ELR (cell line): ENCODE data around the gene CENPN.

Experiments
- DNase-seq: peaks from one replicate; pipeline ENCODE4 v3.0.0-alpha.2; 2015; ENCODE audit warnings: low read depth

Gene CENPN

GRCh38 chr16:80991792-80992430, 15.1 kb upstream of the CENPN start:
- DNase-seq: no peak

DNA sequence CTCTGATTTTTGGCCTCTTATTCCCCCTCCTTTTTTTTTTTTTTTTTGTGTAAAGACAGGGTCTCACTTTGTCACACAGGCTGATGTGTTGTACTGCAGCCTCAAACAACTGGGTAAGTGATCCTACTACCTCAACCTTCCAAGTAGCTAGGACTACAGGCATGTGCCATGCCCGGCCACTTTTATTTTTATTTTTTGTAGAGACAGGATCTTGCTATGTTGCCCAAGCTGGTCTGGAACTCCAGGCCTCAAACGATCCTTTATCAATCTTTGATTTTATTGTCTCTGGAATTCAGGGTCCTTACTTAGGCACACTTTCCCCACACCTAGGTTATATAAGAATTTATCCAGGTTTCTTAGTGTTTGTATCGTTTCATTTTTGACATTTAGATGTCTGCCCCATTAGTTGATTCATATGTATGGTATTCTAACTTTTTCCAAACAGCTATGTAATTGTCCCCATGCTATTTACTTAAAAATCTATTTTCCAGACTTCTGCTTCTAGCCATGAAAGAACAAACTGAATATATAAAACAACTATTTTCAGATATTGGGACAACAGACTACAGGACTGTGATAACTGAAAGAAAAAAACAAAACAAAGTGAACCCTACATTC, 14.2 kb upstream of the CENPN start:
- DNase-seq: no peak

- peak; percentile 93 for DNase-seq
These were observed 13.7 kb upstream of the CENPN start for GRCh38 chr16:80993307-80993706.

GRCh38 chr16:80993834-80994233, 13.2 kb upstream of the CENPN start:
- DNase-seq: no peak

DNA sequence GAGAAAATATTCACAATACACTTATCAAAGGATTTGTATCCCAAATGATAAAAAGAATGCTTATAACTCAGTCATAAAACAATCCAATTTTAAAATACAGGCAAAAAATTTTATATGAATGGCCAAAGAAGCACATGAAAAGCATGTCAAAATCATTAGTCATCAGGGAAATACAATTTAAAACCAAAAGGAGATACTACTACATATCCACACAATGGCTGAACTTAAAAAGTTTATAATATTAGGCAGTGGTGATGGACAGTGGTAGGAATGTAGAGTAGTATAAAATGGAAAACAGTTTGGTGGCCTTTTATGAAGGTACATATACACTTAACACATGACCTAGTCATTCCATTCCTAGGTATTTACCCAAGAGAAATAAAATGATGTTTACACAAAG, 12.6 kb upstream of the CENPN start:
- DNase-seq: peak; percentile 65

- DNase-seq: no peak
These were observed 10.3 kb upstream of the CENPN start for GRCh38 chr16:80996688-80997138.

DNA sequence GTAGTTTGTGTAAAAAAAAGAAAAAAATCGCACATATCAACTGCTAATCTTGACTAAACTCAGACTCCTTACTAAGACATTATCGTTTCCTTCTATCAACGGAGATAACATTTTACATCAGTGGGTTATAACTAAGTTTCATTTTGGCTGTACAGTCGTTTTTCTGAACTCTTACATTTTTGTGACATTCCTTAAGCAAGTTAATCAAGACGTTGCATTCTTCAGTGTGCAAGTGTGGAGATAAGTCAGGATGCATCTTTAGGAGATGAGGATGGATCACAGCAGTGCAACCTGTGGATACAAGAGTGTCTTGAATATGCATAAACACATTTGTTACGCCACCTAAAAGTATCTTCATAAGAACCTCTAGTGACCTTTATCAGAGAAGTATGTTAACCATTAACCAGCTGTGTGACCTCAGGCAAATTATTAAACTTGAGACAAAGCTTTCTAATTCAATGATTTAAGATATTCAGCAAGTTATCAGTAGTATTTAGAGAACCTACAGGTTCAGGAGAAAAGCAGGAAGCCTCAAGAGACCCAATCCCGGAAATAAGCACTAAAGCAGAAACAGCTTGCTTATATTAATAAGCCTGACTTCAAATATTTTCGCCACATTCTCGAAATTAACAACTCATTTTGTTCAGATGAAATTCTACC, 9.7 kb upstream of the CENPN start:
- no peak for DNase-seq

DNA sequence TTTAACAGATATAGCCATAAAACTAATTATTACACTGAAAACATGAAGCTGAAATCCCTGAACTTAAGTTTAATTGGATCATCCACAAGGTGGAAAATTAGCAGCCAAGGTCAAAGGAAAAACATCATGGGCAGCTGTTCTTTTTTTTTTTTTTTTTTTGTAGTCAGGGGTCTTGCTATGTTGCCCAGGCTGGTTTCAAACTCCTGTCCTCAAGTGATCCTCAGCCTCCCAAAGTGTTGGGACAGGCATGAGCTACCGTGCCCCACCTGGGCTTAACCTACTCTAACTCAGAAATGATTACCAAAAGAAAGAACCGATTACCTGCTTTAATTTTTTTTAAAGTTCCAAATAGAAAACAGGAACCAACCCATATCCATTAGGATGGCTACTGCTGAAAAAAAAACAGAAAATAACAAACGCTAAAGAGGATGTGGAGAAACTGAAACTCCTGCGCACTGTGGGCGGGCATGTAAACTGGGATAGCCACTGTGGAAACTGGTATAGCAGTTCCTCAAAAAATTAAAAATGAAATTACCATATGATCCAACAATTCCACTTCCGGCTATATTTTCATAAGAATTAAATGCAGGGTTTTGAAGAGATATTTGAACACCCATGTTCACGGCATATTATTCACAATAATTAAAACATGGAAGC, 8.9 kb upstream of the CENPN start:
- DNase-seq: no peak

DNA sequence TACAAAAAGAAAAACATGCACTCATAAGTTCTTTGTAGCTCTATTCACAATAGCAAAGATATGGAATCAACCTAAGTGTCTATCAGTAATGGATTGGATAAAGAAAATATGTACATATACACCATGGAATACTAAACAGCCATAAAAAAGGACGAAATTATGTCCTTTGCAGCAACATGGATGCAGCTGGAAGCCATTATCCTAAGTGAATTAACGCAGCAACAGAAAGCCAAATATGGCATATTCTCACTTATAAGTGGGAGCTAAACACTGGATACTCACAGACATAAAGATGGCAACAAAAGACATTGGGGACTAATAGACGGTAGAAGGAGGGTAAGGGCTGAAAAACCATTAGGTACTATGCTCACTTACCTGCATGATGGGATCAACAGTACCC, 6.1 kb upstream of the CENPN start:
- DNase-seq: no peak

DNA sequence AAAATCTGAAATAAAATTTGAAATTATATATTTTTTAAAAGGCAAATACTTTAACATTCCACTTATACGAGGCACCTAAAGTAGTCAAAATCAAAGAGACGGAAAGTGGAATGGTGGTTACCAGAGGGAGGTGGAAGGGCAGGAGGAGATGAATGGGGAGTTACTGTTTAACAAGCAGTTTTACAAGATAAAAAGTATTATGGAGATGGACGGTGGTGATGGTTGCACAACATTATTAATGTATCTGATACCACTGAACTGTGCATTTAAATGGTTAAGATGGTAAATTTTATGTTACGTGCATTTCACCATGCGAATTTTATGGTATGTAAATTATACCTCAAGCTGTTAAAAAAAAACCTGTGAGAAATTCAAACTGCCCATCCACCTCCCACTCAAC, 5.7 kb upstream of the CENPN start:
- DNase-seq: no peak

DNA sequence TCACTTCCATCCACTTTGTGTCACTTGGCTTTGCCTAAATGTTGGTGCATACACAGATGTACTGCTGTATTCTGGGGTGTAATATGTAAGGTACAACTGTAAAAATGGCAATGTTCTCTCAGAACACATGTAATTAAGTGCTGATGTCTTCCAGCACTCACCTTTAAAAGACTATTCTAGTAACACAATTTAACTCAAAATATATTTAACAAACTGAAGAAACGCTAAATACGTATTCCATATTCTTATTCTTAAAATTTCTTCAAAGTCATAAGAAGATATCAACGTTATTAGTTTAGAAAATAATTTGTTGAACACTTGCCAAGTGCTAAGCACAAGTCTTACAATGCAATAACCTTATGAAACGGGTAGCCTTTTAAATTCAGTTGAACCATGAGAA, 4.0 kb upstream of the CENPN start:
- DNase-seq: no peak

DNA sequence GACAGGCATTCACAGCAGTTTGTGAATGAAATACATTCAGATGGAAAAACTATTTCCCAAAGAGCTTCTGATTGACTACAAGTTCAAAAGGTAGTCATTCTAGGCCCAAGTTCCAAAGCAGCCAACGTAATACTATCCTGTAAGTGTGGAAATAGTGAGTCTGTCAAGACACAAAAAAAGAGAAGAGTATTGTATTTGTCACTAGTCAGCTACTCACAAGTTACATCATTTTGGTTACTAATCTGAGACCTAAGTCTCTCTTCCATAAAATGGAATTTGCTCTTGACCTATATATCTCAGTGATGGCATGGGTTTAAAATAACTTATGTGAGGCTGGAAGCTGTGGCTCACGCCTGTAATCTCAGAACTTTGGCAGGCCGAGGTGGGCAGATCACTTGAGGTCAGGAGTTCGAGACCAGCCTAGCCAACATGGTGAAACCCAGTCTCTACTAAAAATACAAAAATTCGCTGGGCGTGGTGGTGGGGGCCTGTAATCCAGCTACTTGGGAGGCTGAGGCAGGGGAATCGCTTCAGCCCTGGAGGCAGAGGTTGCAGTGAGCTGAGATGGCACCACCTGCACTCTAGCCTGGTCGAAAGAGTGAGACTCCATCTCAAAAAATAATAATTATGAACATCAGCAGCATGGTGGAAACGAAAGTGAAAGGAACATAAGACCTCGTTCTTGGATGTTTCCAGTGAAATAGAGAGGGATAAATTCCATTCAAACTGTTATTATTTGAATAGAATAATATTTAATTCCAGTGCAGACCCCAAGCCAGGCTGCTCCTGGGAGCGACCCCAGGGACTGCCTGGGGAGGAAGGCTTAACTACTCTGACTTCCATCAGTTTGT, 3.2 kb upstream of the CENPN start:
- DNase-seq: peak; percentile 8

GRCh38 chr16:81004646-81005353, 2.2 kb upstream of the CENPN start:
- DNase-seq: peak; percentile 83

DNA sequence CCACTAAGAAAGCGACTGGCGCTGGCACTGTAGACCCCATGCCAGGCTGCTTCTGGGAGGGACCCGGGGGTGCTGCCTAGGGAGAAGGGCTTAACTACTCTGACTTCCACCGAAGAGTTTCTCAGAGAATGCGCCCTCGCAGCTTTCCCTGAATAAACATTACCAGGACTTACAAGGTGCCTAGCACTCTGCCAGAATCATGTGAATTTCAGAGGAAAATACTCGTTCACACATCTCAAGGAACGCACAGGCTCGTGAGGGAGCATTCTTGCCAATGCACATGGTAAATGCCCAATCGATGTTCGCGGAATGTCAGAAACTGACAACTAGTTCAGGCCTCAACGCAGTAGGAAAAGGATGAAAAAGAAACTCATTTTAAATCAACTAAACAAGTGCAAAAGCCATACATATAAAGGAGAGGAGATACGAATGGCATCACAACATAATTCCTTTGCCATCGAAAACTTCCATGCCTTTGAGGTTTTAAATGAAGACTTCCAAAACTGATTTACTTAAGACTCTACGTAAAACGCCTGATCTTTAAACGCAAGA, 1.3 kb upstream of the CENPN start:
- DNase-seq: peak; percentile 40

DNA sequence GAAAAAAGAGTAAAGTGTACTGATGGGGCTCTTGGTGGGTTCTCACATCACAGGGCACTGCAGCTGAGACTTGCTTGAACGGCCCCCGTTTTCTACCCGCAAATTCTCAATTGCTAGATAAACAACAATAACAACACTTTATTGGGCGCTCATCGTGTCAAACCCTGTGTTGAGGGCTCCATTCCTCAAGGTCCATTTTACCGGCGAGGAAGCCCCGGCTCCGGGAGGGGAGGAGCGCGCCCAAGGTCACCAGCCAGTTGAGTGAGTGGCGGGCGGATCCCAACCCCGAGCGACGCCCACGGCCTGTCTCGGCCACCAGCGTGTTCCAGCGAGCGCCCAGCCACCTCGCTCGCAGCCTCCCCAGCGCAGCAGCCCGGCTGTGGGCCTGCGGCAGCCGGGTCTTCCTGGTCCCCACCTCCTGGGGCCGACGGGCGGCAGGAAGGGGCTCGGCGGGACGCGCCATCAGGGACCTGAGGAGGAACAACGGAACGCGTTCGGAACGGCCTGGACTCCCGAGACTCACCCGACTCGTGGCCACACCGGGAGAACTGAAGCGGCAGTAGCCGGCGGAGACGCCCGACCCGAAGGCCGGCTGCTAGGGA, 702 bp upstream of the CENPN start:
- peak; percentile 72 for DNase-seq

DNA sequence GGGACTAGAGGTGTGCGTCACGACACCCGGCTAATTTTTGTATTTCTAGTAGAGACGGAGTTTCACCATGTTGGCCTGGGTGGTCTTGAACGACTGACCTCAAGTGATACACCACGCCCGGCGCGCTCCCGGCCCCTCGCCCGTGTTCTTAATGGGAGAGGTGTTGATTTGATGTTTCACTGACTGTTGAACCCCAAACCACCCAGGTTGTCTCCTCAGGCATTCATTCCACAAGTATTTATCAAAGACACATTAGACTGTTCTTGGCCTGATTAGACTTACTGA, 1.4 kb downstream of the CENPN start:
- no peak for DNase-seq

- no peak for DNase-seq
These were observed 6.0 kb downstream of the CENPN start for GRCh38 chr16:81012974-81013373.

GRCh38 chr16:81014672-81015071, 7.7 kb downstream of the CENPN start:
- DNase-seq: no peak

GRCh38 chr16:81018496-81018895, 11.5 kb downstream of the CENPN start:
- DNase-seq: no peak

DNA sequence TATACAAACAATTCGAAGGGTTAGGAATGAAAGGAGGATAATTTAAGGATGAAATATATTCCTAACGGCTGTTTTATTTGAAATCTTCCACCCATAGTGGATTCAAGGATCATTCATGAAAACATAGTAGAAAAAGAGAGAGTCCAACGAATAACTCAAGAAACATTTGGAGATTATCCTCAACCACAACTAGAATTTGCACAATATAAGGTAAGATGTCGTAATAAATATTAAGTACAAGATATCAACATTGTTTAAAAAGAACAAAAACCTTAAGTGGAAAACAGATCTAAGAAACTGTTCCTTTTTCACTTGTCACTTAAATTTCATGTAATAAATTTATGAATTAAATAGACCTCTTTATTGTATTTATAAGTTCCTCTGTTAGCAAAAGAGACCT, 19.4 kb downstream of the CENPN start:
- DNase-seq: no peak
